Thymus (tissue), 11 donors: ENCODE measurements around the gene SLC35C1. TPM values are rescaled to one million over a fixed set of nuclear protein-coding genes. Genes with fewer than 3 reads are reported as not detected.
"Not testable (repeated sequence)": the region's sequence is repeated elsewhere in the genome, so short reads cannot be mapped to it uniquely, and the experiment has no call there.

Source experiments
- DNase-seq, 9 donors: peaks; one replicate each; pipeline ENCODE4 v3.0.0-alpha.2; 2013; ENCODE audit warnings: low spot score in 9 of 9, low read depth in 6 of 9, missing footprints in 1 of 9
- H3K27ac ChIP-seq, 2 donors: one replicate each; pipeline ENCODE4 v1.5.1; 2013; ENCODE audit warnings: control low read depth in 1 of 2, low read depth in 1 of 2, low read length in 1 of 2, mild to moderate bottlenecking in 1 of 2, moderate library complexity in 1 of 2
- H3K27me3 ChIP-seq, 2 donors: one replicate each; pipeline ENCODE4 v1.5.1; 2013; ENCODE audit warnings: low read length in 1 of 2; ENCODE audit not compliant: control insufficient read depth in 2 of 2, insufficient read depth in 1 of 2
- H3K36me3 ChIP-seq, 2 donors: one replicate each; pipeline ENCODE4 v1.5.1; 2013; ENCODE audit warnings: low read length in 1 of 2, mild to moderate bottlenecking in 1 of 2, moderate library complexity in 1 of 2; ENCODE audit not compliant: control insufficient read depth in 2 of 2, insufficient read depth in 2 of 2
- H3K4me1 ChIP-seq, 2 donors: one replicate each; pipeline ENCODE4 v1.5.1; 2013; ENCODE audit warnings: low read length in 2 of 2; ENCODE audit not compliant: control insufficient read depth in 2 of 2, insufficient read depth in 2 of 2
- H3K4me3 ChIP-seq, 2 donors: one replicate each; pipeline ENCODE4 v1.5.1; 2013; ENCODE audit warnings: low read length in 2 of 2, control low read depth in 1 of 2, mild to moderate bottlenecking in 1 of 2
- H3K9me3 ChIP-seq, 2 donors: one replicate each; pipeline ENCODE4 v1.5.1; 2013; ENCODE audit warnings: low read length in 1 of 2, mild to moderate bottlenecking in 1 of 2; ENCODE audit not compliant: control insufficient read depth in 2 of 2, insufficient read depth in 1 of 2
- WGBS: extraction: QIAGEN DNeasy Blood & Tissue Kit; methylation state at CpG from one replicate; pipeline ENCODE4 v1.1.7; 2013; 5-methylcytosine and 5-hydroxymethylcytosine counted together
- polyA plus RNA-seq: library from polyadenylated mRNA; stranded (reverse); fragments of 200-250 nt; gene quantifications from one replicate; pipeline ENCODE4 v1.2.3, GENCODE V29; 2013
- total RNA-seq: library from RNA; stranded (reverse); fragments of 120-200 nt; gene quantifications from one replicate; pipeline ENCODE4 v1.2.4, GENCODE V29; 2013
- donor health status: healthy.

Gene SLC35C1
- total and polyA plus RNA-seq, 2 donors = 0.99 to 7.3 TPM

DNA sequence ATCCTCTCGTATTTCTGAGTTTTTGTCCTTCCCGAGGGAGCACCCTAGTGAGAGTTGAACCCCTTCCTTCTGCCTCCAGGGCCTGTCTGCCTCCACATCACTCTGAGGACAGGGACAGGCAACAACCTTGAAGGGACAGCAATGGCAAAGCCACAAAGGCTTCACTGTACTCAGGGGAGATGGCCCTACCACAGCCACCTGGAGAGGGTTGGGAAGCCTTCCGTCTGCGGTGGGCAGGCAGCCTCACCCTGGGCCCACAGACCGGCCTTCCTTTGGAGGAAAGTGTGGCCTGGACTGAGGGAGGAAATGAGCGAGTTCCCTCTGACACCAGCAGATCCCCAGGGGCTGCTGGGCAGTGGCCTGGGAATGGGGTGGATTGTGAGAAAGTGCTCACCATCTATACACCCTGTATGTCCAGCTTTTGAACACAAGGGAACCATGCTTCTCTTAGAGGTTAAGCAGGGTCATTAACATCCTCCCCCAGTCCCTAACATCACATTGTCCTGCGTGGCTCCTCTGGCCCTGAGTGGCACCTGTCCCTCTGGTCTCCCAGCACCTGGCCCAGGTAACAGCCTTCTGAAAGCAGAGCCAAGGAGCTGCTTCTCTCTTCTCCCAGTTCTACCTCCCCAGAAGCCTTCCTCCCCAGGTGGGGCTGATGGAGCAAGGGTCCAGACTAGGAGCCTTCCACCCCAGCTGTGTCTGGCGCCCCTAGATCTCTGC lies 6.8 kb downstream of the SLC35C1 start:
- no peaks in the 10 kb centered on the region for H3K9me3 ChIP-seq
- peaks cover 18 to 22% of the 10 kb centered on the region in 2 donors for H3K36me3 ChIP-seq
- H3K27ac ChIP-seq = no peak overlapping the region
- H3K27me3 ChIP-seq = no peaks in the 10 kb centered on the region
- DNase-seq = no peak
- no peak overlapping the region for H3K4me3 ChIP-seq
- peaks cover 10% of the 10 kb centered on the region in 2 donors for H3K4me1 ChIP-seq
- 97% methylated on average over 8 of the region's 8 CpGs for WGBS

DNA sequence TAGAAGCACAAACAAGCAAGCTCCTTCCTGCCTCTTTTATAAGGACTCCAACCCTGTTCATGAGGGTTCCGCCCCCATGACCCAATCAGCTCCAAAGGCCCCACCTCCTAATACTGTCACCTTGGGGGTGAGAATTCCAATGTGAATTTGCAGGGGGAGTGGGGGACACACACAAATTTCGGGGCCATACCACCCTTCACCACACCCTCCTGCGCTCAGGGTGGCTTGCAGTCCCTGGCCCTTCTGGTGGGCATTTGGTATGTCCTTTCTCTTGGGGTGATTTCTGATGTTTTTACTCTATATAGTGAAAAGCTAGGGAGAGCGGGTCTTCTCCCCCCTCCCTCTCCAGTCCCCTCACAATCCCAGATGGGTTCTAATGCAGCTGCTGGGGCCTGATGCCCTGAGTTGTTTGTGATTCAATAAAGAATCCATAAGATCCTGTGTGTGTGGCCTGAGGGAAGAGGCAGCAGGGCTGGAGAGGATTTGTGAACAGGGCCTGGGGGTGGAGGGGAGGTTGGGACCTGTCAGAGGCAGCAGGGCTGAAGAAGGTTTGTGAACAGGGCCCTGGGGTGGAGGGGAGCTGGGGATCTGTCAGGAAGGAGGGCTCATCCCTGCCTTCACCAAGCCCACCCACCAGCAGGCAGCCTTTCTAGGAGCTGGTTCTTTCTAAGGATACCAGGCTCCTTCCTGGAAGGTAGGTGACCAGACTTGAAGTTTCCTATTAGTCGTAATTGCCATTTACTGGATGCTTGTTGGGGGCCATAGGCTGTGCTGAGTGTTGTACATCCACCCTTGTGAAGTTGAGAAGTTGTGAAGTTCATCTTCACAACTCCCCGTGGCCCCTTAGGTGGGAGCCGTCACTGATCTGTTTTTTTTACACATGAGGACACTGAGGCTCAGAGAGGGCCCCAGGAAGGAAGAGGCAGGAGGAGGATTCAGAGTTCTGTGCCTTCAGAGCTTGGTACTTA lies 7.9 kb downstream of the SLC35C1 start:
- no peak for DNase-seq
- H3K27me3 ChIP-seq = no peaks in the 10 kb centered on the region
- WGBS = 95% methylated on average over 7 of the region's 7 CpGs

DNA sequence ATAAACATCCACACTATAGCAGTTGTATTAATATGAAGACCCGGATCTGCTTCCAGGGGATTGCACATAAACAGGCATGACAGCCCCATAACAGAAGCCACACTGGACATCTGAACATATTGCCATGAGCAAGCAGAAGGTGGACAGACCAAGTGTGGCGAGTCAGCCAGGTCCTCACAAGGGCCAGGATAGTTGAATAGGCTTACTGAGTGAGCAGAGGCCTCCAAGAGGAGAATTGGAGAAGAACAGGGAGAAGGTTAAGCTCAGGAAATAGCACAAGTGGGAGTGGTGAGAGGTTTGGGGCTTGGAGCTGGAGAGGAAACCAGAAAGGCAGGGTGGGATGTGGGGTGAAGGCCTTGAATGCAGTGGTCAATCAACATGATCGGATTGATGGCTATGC lies 10.8 kb downstream of the SLC35C1 start:
- no peak for DNase-seq
- H3K27me3 ChIP-seq = no peaks in the 10 kb centered on the region
- H3K9me3 ChIP-seq = no peaks in the 10 kb centered on the region
- 95% methylated on average over 3 of the region's 3 CpGs for WGBS
- no peak overlapping the region for H3K4me3 ChIP-seq
- no peaks in the 10 kb centered on the region for H3K4me1 ChIP-seq
- H3K27ac ChIP-seq = no peak overlapping the region
- peaks cover 15 to 19% of the 10 kb centered on the region in 2 donors for H3K36me3 ChIP-seq

More for the DNA sequence above, 7.9 kb downstream of the SLC35C1 start:
- H3K4me3 ChIP-seq = no peak overlapping the region
- no peak overlapping the region for H3K27ac ChIP-seq
- H3K36me3 ChIP-seq = peaks cover 16 to 22% of the 10 kb centered on the region in 2 donors
- no peaks in the 10 kb centered on the region for H3K9me3 ChIP-seq
- H3K4me1 ChIP-seq = peaks cover 0 to under 1% of the 10 kb centered on the region in 2 donors

DNA sequence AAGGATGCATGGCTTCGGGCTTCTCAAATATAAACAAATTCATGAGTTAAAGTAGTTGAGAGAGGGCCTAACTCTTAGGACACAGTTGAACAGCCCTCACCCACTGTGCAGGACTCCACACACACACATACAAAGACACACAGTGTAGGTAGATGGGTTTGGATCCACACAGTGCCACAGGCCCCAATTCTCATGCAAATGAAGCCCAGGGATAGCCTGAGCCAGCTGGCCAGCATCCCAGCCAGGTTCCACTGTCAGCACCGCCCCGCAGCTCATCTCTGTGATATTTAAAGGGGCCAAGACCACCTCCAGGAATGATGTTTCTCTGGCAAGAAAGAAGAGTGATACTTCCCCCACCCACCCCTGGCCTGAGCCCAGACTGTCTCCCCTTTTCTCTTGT lies 11.7 kb downstream of the SLC35C1 start:
- peaks cover 7 to 10% of the 10 kb centered on the region in 2 donors for H3K36me3 ChIP-seq
- 96% methylated on average over 3 of the region's 3 CpGs for WGBS
- DNase-seq = no peak
- H3K4me3 ChIP-seq = no peak overlapping the region
- H3K27ac ChIP-seq = no peak overlapping the region
- no peaks in the 10 kb centered on the region for H3K4me1 ChIP-seq
- H3K9me3 ChIP-seq = no peaks in the 10 kb centered on the region
- no peaks in the 10 kb centered on the region for H3K27me3 ChIP-seq

DNA sequence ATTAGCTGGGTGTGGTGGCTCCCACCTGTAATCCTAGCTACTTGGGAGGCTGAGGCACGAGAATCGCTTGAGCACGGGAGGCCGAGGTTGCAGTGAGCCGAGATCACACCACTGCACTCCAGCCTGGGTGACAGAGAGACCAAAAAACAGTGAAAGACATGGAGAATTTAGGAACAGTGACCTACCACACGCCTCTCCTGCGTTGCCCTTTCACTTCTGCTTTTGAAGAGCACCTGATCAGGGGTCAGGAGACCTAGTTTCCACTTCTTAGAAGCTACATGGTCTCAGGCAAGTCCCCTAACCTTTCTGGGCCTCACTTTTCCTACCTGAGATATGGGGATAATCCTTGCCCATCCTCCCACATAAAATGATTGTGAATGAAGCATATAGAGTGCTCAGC lies 12.2 kb downstream of the SLC35C1 start:
- peaks cover 4% of the 10 kb centered on the region in 2 donors for H3K36me3 ChIP-seq
- no peak for DNase-seq
- H3K27me3 ChIP-seq = no peaks in the 10 kb centered on the region
- H3K9me3 ChIP-seq = no peaks in the 10 kb centered on the region
- H3K27ac ChIP-seq = no peak overlapping the region
- 95% methylated on average over 7 of the region's 7 CpGs for WGBS
- no peak overlapping the region for H3K4me3 ChIP-seq
- no peaks in the 10 kb centered on the region for H3K4me1 ChIP-seq

DNA sequence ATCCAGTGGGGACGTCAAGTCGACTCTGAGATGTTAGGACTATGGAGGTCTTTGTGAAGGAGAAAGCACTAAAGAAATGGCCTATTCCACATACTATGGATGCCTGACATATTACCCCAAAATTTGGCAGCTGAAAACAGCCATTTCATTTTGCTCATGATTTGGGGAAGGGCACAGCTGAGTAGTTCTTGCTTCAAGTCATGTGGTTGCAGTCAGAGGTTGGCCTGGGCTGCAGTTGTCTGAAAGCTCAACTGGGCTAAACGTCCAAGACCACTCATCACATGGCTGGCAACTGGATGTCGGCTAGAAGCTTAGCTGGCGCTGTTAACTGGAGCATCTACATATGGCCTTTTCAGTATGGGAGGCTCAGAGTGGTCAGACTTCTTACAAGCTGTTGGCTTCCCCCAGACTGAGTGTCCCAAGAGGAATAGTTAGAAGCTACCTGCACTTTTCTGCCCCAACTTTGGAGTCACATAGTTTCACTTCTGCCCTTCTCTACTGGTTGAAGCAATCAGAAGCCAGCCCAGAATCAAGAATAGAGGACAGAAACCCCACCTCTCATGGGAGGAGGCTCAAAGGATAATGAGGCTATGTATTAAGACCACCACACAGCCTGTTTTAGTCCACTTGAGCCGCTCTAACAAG lies 14.1 kb downstream of the SLC35C1 start:
- Histone ChIP-seq H3K36me3 (no peaks in the 10 kb centered on the region), H3K4me3 (no peak overlapping the region), H3K27me3 (no peaks in the 10 kb centered on the region), H3K4me1 (no peaks in the 10 kb centered on the region), H3K27ac (no peak overlapping the region), H3K9me3 (no peaks in the 10 kb centered on the region)
- no peak for DNase-seq
- 97% methylated on average over 6 of the region's 6 CpGs for WGBS

DNA sequence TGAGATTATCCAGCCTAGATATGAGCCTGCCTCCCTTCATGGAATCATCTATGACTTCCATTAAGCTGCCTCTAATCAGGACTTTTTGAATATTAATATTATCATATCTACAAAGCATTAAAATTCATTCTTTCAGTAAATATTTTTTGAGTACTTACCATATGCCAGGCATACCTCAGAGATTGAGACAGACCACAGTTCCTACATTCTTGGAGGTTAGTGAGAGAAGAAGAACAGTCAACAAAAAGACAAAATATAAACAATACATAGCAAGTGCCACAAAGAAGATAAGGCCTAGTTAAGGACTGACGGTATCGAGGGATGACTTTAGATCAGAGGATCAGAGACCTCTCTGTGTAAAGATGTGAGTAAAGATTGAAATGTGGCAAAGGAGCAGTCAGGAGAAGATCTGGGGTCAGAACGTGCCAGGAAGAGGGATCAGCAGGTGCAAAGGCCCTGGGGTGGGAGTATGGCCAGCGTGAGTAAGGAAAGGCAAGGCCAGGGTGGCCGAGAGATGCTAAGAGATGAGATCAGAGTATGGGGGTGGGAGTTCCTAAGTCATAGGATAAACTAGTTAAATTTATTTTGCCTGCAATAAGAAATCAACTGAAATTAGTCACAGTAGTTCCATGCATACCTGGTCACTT lies 15.4 kb downstream of the SLC35C1 start:
- Histone ChIP-seq H3K9me3 (no peaks in the 10 kb centered on the region), H3K27ac (no peak overlapping the region), H3K27me3 (no peaks in the 10 kb centered on the region), H3K4me1 (no peaks in the 10 kb centered on the region), H3K4me3 (no peak overlapping the region), H3K36me3 (no peaks in the 10 kb centered on the region)
- WGBS = 96% methylated on average over 5 of the region's 5 CpGs
- DNase-seq = no peak

DNA sequence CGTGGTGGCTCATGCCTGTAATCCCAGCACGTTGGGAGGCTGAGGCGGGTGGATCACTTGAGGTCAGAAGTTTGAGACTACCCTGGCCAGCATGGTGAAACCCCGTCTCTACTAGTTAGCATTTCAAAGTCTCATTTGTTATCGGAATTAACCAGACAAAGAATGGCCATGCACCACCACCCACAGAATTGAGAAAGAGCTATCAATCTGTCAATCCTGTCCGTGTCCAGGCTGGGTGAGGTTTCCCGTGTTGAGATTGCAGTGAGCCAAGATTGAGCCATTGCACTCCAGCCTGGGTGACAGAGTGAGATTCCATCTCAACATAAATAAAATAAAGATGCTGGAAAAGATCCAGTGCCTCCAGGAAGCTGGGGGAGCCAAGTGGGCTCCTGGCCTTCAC lies 21.5 kb downstream of the SLC35C1 start:
- 64% methylated on average over 7 of the region's 7 CpGs for WGBS

More for the DNA sequence above, 21.5 kb downstream of the SLC35C1 start:
- H3K27ac ChIP-seq, H3K4me1 ChIP-seq, H3K9me3 ChIP-seq, H3K36me3 ChIP-seq, H3K4me3 ChIP-seq, DNase-seq: not testable (repeated sequence)
- peaks cover 0 to 19% of the 10 kb centered on the region in 2 donors for H3K27me3 ChIP-seq
